ENCODE results near the gene CYBB.

- TF ChIP-seq, protein P1, sequence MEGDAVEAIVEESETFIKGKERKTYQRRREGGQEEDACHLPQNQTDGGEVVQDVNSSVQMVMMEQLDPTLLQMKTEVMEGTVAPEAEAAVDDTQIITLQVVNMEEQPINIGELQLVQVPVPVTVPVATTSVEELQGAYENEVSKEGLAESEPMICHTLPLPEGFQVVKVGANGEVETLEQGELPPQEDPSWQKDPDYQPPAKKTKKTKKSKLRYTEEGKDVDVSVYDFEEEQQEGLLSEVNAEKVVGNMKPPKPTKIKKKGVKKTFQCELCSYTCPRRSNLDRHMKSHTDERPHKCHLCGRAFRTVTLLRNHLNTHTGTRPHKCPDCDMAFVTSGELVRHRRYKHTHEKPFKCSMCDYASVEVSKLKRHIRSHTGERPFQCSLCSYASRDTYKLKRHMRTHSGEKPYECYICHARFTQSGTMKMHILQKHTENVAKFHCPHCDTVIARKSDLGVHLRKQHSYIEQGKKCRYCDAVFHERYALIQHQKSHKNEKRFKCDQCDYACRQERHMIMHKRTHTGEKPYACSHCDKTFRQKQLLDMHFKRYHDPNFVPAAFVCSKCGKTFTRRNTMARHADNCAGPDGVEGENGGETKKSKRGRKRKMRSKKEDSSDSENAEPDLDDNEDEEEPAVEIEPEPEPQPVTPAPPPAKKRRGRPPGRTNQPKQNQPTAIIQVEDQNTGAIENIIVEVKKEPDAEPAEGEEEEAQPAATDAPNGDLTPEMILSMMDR (IDR thresholded peaks at IDR 0.05; ENCODE audit: low read length): no peak
- no peak for TF ChIP-seq EZH2phosphoT487 (IDR thresholded peaks at IDR 0.05; ENCODE audit: low read length)
These were observed 30.1 kb downstream of the CYBB start for GRCh38 chrX:37809970-37810369.

All from MM.1S (cell line).